ENCODE data around the gene MRPL16.
"Not testable (repeated sequence)": the region's sequence is repeated elsewhere in the genome, so short reads cannot be mapped to it uniquely, and the experiment has no call there.

MRPL16 gene

GRCh38 chr11:59791639-59792038 is 18.9 kb downstream of the MRPL16 start:
- peak overlapping the region in 1 of 2 donors; percentile 29 for H3K27ac Mint-ChIP-seq
- H3K9me3 Mint-ChIP-seq, result no peaks in the 10 kb centered on the region
- H3K4me1 Mint-ChIP-seq, result no peaks in the 10 kb centered on the region
- H3K4me3 Mint-ChIP-seq, result no peak overlapping the region
- DNase-seq (no peak), ATAC-seq (no peak)
- H3K27me3 Mint-ChIP-seq, result no peaks in the 10 kb centered on the region

GRCh38 chr11:59787816-59788215 is 22.8 kb downstream of the MRPL16 start:
- no peak for ATAC-seq
- DNase-seq, result no peak
- Mint-ChIP-seq H3K4me1 (peaks cover 18% of the 10 kb centered on the region), H3K27me3 (no peaks in the 10 kb centered on the region), H3K27ac (no peak overlapping the region), H3K9me3 (no peaks in the 10 kb centered on the region), H3K4me3 (no peak overlapping the region)

- H3K4me1 Mint-ChIP-seq, result peaks cover 18% of the 10 kb centered on the region
- ATAC-seq, result no peak
- no peaks in the 10 kb centered on the region for H3K27me3 Mint-ChIP-seq
- no peaks in the 10 kb centered on the region for H3K9me3 Mint-ChIP-seq
- DNase-seq, result no peak
- no peak overlapping the region for H3K4me3 Mint-ChIP-seq
- no peak overlapping the region for H3K27ac Mint-ChIP-seq
These were observed 23.4 kb downstream of the MRPL16 start for GRCh38 chr11:59787255-59787588.

- no peaks in the 10 kb centered on the region for H3K27me3 Mint-ChIP-seq
- H3K27ac Mint-ChIP-seq, result no peak overlapping the region
- H3K4me3 Mint-ChIP-seq, result no peak overlapping the region
- DNase-seq, result no peak
- H3K9me3 Mint-ChIP-seq, result peaks cover 0 to 8% of the 10 kb centered on the region in 2 donors
- no peak for ATAC-seq
- peaks cover 18% of the 10 kb centered on the region for H3K4me1 Mint-ChIP-seq
These were observed 24.8 kb downstream of the MRPL16 start for GRCh38 chr11:59785818-59786217.

GRCh38 chr11:59784441-59784840 is 26.1 kb downstream of the MRPL16 start:
- H3K4me3 Mint-ChIP-seq, H3K9me3 Mint-ChIP-seq, H3K27me3 Mint-ChIP-seq, DNase-seq, ATAC-seq: not testable (repeated sequence)
- H3K4me1 Mint-ChIP-seq, result peaks cover 18% of the 10 kb centered on the region
- peak overlapping the region in 1 of 2 donors; percentile 31 for H3K27ac Mint-ChIP-seq

- H3K4me1 Mint-ChIP-seq, result peaks cover 18% of the 10 kb centered on the region
- DNase-seq (peak in 1 of 2 donors; percentile 13), ATAC-seq (peak; percentile 72)
- H3K27ac Mint-ChIP-seq, result peak overlapping the region in 1 of 2 donors; percentile 63
- no peaks in the 10 kb centered on the region for H3K27me3 Mint-ChIP-seq
- H3K4me3 Mint-ChIP-seq, result no peak overlapping the region
- peaks cover 0 to 8% of the 10 kb centered on the region in 2 donors for H3K9me3 Mint-ChIP-seq
These were observed 26.9 kb downstream of the MRPL16 start for GRCh38 chr11:59783632-59784090.

GRCh38 chr11:59782080-59782479 is 28.5 kb downstream of the MRPL16 start:
- H3K4me3 Mint-ChIP-seq, result no peak overlapping the region
- H3K4me1 Mint-ChIP-seq, result peaks cover 24% of the 10 kb centered on the region
- ATAC-seq (no peak), DNase-seq (no peak)
- H3K27me3 Mint-ChIP-seq, result no peaks in the 10 kb centered on the region
- no peak overlapping the region for H3K27ac Mint-ChIP-seq
- peaks cover 0 to 8% of the 10 kb centered on the region in 2 donors for H3K9me3 Mint-ChIP-seq

- Mint-ChIP-seq H3K27ac (peak overlapping the region in 1 of 2 donors; percentile 18), H3K4me1 (peaks cover 40% of the 10 kb centered on the region), H3K9me3 (peaks cover 0 to 8% of the 10 kb centered on the region in 2 donors), H3K27me3 (no peaks in the 10 kb centered on the region), H3K4me3 (no peak overlapping the region)
- no peak for DNase-seq
- no peak for ATAC-seq
These were observed 31.1 kb downstream of the MRPL16 start for GRCh38 chr11:59779487-59779886.

- H3K27ac Mint-ChIP-seq, result no peak overlapping the region
- H3K9me3 Mint-ChIP-seq, result peaks cover 0 to 8% of the 10 kb centered on the region in 2 donors
These were observed 32.5 kb downstream of the MRPL16 start for GRCh38 chr11:59778122-59778521.

GRCh38 chr11:59777104-59777503 is 33.5 kb downstream of the MRPL16 start:
- no peak overlapping the region for H3K4me3 Mint-ChIP-seq
- H3K4me1 Mint-ChIP-seq, result peaks cover 34% of the 10 kb centered on the region
- ATAC-seq (no peak), DNase-seq (no peak)
- H3K9me3 Mint-ChIP-seq, result peaks cover 0 to 8% of the 10 kb centered on the region in 2 donors
- no peak overlapping the region for H3K27ac Mint-ChIP-seq
- no peaks in the 10 kb centered on the region for H3K27me3 Mint-ChIP-seq

More at GRCh38 chr11:59778122-59778521, 32.5 kb downstream of the MRPL16 start:
- Mint-ChIP-seq H3K4me3 (no peak overlapping the region), H3K4me1 (peaks cover 26% of the 10 kb centered on the region), H3K27me3 (no peaks in the 10 kb centered on the region)
- DNase-seq (no peak), ATAC-seq (no peak)

GRCh38 chr11:59776210-59777066 is 34.1 kb downstream of the MRPL16 start:
- DNase-seq (peak in 1 of 2 donors; percentile 12), ATAC-seq (peak; percentile 86)
- Mint-ChIP-seq H3K27me3 (no peaks in the 10 kb centered on the region), H3K27ac (no peak overlapping the region), H3K9me3 (peaks cover 0 to 2% of the 10 kb centered on the region in 2 donors), H3K4me1 (peaks cover 40% of the 10 kb centered on the region), H3K4me3 (no peak overlapping the region)

GRCh38 chr11:59773083-59773440 is 37.5 kb downstream of the MRPL16 start:
- Mint-ChIP-seq H3K4me3 (no peak overlapping the region), H3K27me3 (no peaks in the 10 kb centered on the region), H3K27ac (no peak overlapping the region), H3K4me1 (peaks cover 43% of the 10 kb centered on the region), H3K9me3 (no peaks in the 10 kb centered on the region)
- ATAC-seq (no peak), DNase-seq (no peak)

- Mint-ChIP-seq H3K4me1 (peaks cover 32% of the 10 kb centered on the region), H3K4me3 (peak overlapping the region in 1 of 2 donors; percentile 33), H3K27me3 (no peaks in the 10 kb centered on the region), H3K9me3 (no peaks in the 10 kb centered on the region), H3K27ac (peak overlapping the region; percentile 30 to 44)
- DNase-seq (no peak), ATAC-seq (no peak)
These were observed 39.0 kb downstream of the MRPL16 start for GRCh38 chr11:59771605-59772004.

- no peak for ATAC-seq
- H3K9me3 Mint-ChIP-seq, result no peaks in the 10 kb centered on the region
- H3K4me3 Mint-ChIP-seq, result no peak overlapping the region
- peaks cover 29% of the 10 kb centered on the region for H3K4me1 Mint-ChIP-seq
- DNase-seq, result no peak
- no peaks in the 10 kb centered on the region for H3K27me3 Mint-ChIP-seq
- no peak overlapping the region for H3K27ac Mint-ChIP-seq
These were observed 39.7 kb downstream of the MRPL16 start for GRCh38 chr11:59770869-59771268.

GRCh38 chr11:59770319-59770718 is 40.3 kb downstream of the MRPL16 start:
- DNase-seq, result no peak
- peak; percentile 19 for ATAC-seq
- Mint-ChIP-seq H3K4me3 (no peak overlapping the region), H3K27me3 (peaks cover under 1% of the 10 kb centered on the region), H3K9me3 (no peaks in the 10 kb centered on the region), H3K27ac (no peak overlapping the region), H3K4me1 (peaks cover 27% of the 10 kb centered on the region)

GRCh38 chr11:59769828-59770227 is 40.8 kb downstream of the MRPL16 start:
- Mint-ChIP-seq H3K9me3 (no peaks in the 10 kb centered on the region), H3K4me3 (no peak overlapping the region), H3K27me3 (peaks cover 6% of the 10 kb centered on the region), H3K27ac (no peak overlapping the region), H3K4me1 (peaks cover 32% of the 10 kb centered on the region)
- DNase-seq, result no peak
- peak; percentile 21 for ATAC-seq
